Glutamatergic neuron (in vitro differentiated cells): ENCODE measurements around the gene CSRP2. TPM values are rescaled to one million over a fixed set of nuclear protein-coding genes. Genes with fewer than 3 reads are reported as not detected.

Experiments
- DNase-seq: peaks from one replicate; pipeline ENCODE4 v3.0.0; 2022
- H3K27ac Mint-ChIP-seq: one replicate; pipeline ENCODE4 v1.8.0; 2020; ENCODE audit warnings: mild to moderate bottlenecking, mixed read lengths, inconsistent platforms; ENCODE audit not compliant: unreplicated experiment
- H3K27me3 Mint-ChIP-seq: one replicate; pipeline ENCODE4 v1.8.0; 2020; ENCODE audit warnings: mild to moderate bottlenecking, moderate library complexity, mixed read lengths, inconsistent platforms; ENCODE audit not compliant: unreplicated experiment
- H3K36me3 Mint-ChIP-seq: one replicate; pipeline ENCODE4 v1.8.0; 2020; ENCODE audit warnings: mild to moderate bottlenecking, mixed read lengths, inconsistent platforms; ENCODE audit not compliant: unreplicated experiment
- H3K4me1 Mint-ChIP-seq: one replicate; pipeline ENCODE4 v1.8.0; 2020; ENCODE audit warnings: mild to moderate bottlenecking, low read depth, mixed read lengths, inconsistent platforms; ENCODE audit not compliant: unreplicated experiment
- H3K4me3 Mint-ChIP-seq: one replicate; pipeline ENCODE4 v1.8.0; 2020; ENCODE audit warnings: mild to moderate bottlenecking, mixed read lengths, inconsistent platforms; ENCODE audit not compliant: unreplicated experiment
- H3K9me3 Mint-ChIP-seq: one replicate; pipeline ENCODE4 v1.8.0; 2020; ENCODE audit warnings: mild to moderate bottlenecking, moderate library complexity, mixed read lengths, inconsistent platforms; ENCODE audit not compliant: unreplicated experiment
- long read RNA-seq: library from polyadenylated mRNA; unstranded; transcript quantifications from one replicate; pipeline ENCODE4 v2.0.0, GENCODE V29; 2020; ENCODE audit not compliant: unreplicated experiment
- total RNA-seq: library from RNA; stranded (reverse); fragmentation: NEBNext Ultra II Directional; extraction: Animal tissue kit (Norgen Biotek cat#: 25700); gene quantifications from one replicate; pipeline ENCODE4 v1.2.1, GENCODE V29; 2021; ENCODE audit not compliant: unreplicated experiment
- TF ChIP-seq, protein P1 (sequence below): fragments of 200-600 bp; sonication (generic); IDR thresholded peaks from one replicate; pipeline ENCODE4 v1.5.0; 2021; ENCODE audit not compliant: partially characterized antibody, unreplicated experiment

The CSRP2 gene
- 50.5 TPM for total RNA-seq
- long read RNA-seq, transcript CSRP2-201 (6 exons, 943 nt): major isoform, 39 of 48 reads
- long read RNA-seq, partial matches to known transcripts: 0 of 48 reads
- long read RNA-seq, other reads (novel, unspliced or antisense): 5 of 48 reads

- peak; percentile 89 for DNase-seq
- Mint-ChIP-seq H3K4me3 (peak within 1 kb of the TSS; percentile 99), H3K4me1 (peaks cover 14% of the 10 kb centered on the region), H3K36me3 (no peaks in the 10 kb centered on the region), H3K9me3 (peaks cover 3% of the 10 kb centered on the region), H3K27ac (peak within 1 kb of the TSS; percentile 95), H3K27me3 (peaks cover 7% of the 10 kb centered on the region)
- TF ChIP-seq, protein P1, sequence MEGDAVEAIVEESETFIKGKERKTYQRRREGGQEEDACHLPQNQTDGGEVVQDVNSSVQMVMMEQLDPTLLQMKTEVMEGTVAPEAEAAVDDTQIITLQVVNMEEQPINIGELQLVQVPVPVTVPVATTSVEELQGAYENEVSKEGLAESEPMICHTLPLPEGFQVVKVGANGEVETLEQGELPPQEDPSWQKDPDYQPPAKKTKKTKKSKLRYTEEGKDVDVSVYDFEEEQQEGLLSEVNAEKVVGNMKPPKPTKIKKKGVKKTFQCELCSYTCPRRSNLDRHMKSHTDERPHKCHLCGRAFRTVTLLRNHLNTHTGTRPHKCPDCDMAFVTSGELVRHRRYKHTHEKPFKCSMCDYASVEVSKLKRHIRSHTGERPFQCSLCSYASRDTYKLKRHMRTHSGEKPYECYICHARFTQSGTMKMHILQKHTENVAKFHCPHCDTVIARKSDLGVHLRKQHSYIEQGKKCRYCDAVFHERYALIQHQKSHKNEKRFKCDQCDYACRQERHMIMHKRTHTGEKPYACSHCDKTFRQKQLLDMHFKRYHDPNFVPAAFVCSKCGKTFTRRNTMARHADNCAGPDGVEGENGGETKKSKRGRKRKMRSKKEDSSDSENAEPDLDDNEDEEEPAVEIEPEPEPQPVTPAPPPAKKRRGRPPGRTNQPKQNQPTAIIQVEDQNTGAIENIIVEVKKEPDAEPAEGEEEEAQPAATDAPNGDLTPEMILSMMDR: peak; percentile 3
These were observed at the start of gene CSRP2 for GRCh38 chr12:76878899-76879709. TSS of gene CSRP2 (minus strand) at chr12:76879019. CDS start at chr12:76866260, 12,759 bp downstream.

- DNase-seq: peak; percentile 84
- Mint-ChIP-seq H3K9me3 (peaks cover 21% of the 10 kb centered on the region), H3K27me3 (peaks cover 7% of the 10 kb centered on the region), H3K4me3 (peak overlapping the region; percentile 53), H3K27ac (peak overlapping the region; percentile 96), H3K36me3 (no peaks in the 10 kb centered on the region), H3K4me1 (peaks cover 22% of the 10 kb centered on the region)
- TF ChIP-seq, protein P1: peak; percentile 71
These were observed 48.5 kb upstream of the CSRP2 start for GRCh38 chr12:76927170-76927784.

- no peak for DNase-seq
- Mint-ChIP-seq H3K4me1 (peaks cover 22% of the 10 kb centered on the region), H3K9me3 (peaks cover 17% of the 10 kb centered on the region), H3K36me3 (no peaks in the 10 kb centered on the region), H3K27ac (no peak overlapping the region), H3K27me3 (peaks cover 5% of the 10 kb centered on the region), H3K4me3 (no peak overlapping the region)
- TF ChIP-seq, protein P1: no peak
These were observed 46.3 kb upstream of the CSRP2 start for GRCh38 chr12:76925135-76925534.

DNA sequence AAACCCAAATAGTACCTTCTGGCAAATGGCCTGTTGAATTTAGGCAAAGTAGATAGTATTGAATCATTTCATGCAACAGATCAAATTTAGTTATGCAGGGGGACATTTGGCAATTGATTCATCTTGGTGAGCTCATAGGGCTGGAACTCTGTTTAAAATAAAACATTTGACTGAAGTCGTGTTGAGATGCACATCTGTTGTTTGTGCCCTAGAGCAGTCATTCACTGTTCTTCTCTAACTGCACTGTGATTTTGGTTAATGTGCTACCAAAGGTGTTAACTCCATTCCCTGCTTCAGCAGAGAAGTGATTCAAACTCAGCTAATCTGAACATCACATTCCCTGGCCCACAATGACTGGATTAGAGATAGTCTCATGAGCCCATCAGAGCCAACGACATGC lies 44.0 kb upstream of the CSRP2 start:
- H3K27ac Mint-ChIP-seq: no peak overlapping the region

More for the DNA sequence above, 44.0 kb upstream of the CSRP2 start:
- no peak for DNase-seq
- H3K4me3 Mint-ChIP-seq: no peak overlapping the region
- H3K9me3 Mint-ChIP-seq: peaks cover 10% of the 10 kb centered on the region
- peaks cover 14% of the 10 kb centered on the region for H3K4me1 Mint-ChIP-seq
- TF ChIP-seq, protein P1: no peak
- H3K27me3 Mint-ChIP-seq: peaks cover 5% of the 10 kb centered on the region
- no peaks in the 10 kb centered on the region for H3K36me3 Mint-ChIP-seq
